Hematopoietic multipotent progenitor cell treated with erythropoietin and hydrocortisone succinate and interleukin-3 and kit ligand, for 6 days (in vitro differentiated cells): ENCODE data around the gene BCL11A.
"Not testable (repeated sequence)": the region's sequence is repeated elsewhere in the genome, so short reads cannot be mapped to it uniquely, and the experiment has no call there.

ENCODE experiments used
- DNase-seq: peaks from one replicate; pipeline ENCODE4 v3.0.0-alpha.2; 2015

The BCL11A gene

DNA sequence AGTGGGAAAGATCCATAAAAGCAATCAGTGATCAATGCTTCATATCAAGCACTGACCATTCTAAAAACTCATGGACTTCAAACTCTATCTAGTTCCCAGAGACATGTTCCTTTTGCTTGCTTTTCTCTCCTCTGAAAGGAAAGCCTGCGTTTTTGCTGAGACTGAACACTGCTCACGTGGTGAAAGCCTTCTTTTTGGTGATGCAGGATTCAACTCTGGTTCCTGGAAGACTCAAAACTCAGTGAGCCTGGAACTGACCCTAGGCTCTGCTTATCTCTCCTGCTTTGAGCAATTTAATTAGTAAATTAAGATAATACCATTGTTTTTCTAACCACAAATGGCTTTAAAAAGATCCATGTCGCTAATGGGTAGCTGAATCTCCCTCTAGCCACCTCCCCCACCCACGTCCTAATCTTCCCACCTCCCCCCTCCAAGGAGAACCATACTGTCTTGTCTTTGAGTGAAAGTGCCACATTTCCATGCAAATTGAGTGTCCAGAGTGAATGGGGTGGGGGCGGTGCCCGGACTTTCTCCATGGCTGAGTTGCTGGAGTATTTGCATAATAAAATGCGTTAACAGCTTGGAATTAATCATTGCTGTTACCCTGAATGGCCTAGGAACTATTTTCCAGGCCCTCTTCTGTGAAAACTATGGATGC, 130.5 kb downstream of the BCL11A start:
- no peak for DNase-seq

DNA sequence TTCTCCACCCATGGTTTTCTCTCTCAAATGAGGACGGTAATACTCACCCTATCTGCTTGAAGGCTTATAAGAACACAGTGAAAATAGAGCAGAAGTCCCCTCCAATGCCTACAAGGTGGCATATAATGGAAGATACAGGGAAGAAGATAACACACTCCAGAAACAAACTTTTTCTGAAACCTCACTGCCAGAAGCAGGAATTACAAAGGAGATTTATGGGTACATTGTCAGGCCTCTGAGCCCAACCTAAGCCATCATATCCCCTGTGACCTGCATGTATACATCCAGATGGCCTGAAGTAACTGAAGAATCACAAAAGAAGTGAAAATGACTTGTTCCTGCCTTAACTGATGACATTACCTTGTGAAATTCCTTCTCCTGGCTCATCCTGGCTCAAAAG, 136.2 kb downstream of the BCL11A start:
- DNase-seq, result not testable (repeated sequence)

DNA sequence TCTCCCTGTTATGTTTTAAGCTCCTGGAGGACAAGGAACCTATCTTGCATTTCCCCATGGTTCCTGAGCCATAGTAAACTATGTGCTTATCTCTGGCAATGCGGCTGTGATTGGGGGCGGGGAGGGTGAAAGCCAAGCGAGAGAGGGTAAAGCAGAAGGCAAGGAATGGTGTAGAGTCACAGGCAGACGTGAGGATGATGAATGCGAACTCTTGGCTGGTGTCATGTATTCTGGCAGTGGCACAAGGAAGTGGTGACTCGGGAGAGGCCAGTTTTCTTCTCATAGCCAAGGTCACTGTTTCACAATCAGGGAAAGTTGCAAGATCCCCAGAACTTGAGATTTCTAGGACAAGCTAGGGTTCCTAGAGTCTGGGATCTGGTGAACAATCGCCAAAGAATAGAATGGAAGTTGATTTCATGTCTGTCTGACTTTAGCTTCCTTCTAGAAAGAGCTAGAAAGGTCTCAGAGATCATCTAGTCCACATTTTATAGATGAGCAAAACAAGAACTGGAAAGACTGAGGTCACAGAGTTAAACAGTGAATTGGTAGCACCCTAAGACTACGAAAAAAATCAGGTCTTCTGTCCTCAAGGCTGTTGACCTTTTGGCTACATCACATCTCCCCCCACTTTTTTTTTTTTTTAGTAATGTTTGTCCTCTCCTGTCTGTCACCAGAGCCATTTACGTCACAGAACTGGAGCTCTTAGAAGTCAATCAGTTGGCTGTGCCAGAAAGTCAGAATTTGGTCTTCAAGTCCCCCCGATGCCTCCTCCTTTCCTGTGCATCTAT, 137.0 kb downstream of the BCL11A start:
- no peak for DNase-seq

- DNase-seq, result no peak
Observed at GRCh38 chr2:60415814-60416213, 137.6 kb downstream of the BCL11A start.

GRCh38 chr2:60414495-60415138, 138.8 kb downstream of the BCL11A start:
- DNase-seq, result peak; percentile 15

DNA sequence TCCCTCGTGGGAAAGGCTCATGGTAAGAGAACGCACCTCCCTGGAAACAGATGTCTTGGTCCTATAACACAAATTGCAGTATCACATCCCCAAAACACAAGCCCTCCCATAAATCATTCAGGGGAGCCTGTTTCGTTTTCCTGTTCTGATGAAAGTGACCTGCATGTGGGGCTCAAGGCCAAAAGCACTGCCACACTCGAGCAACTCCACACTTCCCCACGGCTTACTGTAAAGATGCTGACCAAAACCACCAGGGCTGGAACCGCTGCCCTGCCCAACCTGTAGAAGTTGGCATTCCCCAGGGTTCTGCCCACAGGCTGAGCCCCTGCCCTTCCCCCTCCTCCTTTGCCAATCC, 139.7 kb downstream of the BCL11A start:
- no peak for DNase-seq

DNA sequence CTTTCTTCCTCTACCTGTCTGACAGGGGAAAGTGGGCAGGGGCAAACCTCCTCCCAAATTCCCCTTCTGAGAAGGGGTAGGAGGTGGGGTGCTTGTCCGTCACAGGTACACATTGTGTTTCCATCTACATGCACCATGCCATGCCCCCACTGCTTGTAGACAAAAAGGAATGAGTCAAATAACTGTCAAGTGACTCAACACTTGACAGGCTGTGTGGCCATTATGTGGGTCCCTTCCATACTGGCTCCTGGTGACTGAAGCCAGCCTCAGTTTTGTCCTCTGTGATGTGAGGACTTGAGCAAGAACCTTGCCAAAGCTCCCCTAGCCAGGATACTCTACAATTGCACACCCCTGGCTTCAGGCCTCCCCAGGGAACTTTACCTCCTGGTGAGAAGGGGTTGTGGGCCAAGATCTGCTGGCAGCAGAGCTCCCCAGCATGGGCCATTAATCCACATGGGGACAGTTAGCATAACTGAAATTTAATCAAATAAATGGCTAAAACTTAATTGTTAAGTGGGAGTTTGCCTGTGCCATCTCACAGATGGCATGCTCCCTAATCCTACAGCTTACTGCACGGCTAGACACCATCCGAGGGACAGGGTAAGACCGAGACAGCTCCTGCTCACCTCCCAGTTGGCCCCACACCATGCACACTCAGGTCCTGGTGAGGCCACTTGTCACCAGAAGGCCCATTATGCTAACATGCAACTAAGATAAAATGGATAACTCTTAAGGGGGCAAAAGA, 140.2 kb downstream of the BCL11A start:
- no peak for DNase-seq

GRCh38 chr2:60412620-60413019, 140.8 kb downstream of the BCL11A start:
- no peak for DNase-seq

GRCh38 chr2:60412027-60412426, 141.4 kb downstream of the BCL11A start:
- no peak for DNase-seq

DNA sequence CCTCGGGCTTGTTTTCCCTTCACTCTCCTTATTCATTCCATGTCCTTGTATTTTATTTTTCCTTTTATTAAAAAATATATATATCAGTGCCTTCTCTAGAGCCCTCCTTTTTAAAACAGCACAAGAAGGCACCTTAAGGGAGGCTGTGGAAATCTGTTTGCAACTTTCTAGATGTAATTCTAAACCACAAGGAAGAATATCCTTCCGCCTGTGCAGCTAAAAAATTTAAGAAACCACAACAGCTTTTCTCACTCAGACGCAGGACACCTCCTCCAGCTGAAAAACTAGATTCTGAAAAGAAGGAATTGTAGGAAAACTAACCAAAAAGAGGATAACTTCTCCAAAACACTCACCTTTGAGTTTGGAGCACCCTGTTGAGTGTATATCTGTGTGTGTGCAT, 142.2 kb downstream of the BCL11A start:
- no peak for DNase-seq

- no peak for DNase-seq
Observed at GRCh38 chr2:60410456-60411146, 142.9 kb downstream of the BCL11A start.

DNA sequence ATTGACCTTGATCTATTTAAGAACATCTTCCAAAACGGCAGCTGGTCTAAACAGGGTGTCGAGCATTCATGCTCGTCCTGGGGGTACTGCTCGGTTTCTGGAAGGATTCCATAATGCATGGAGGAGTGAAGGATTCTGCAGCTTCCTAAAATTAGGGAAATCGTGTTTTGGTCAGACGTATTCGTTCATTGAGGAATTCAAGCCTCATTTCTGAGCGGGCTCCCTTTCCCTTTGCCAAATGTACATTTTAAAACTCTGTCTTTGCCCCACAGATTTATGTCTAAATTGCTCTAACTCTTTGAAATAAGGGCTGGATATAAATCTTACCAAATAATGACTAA, 144.0 kb downstream of the BCL11A start:
- DNase-seq, result no peak

GRCh38 chr2:60408811-60409530, 144.5 kb downstream of the BCL11A start:
- no peak for DNase-seq

- no peak for DNase-seq
Observed at GRCh38 chr2:60408207-60408606, 145.2 kb downstream of the BCL11A start.

DNA sequence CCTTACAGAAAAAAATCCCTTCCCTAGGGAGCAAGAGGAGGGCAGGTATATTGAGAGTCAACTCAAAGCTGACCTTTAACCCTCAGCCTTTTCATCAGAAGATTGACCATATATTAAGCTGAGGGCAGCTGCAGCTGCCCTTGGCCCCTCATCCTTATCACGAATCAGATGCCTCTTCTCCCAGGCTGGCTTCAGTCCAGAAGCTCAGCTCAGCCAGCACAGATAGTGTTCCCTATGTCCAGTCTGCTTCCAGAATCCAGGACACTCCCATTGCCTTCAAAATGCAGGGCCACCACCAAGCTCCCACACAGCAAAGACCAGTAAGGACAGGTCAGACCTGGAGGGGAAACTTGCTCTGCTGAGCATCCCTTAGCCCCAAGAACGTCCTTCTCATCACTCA, 146.1 kb downstream of the BCL11A start:
- DNase-seq, result no peak

DNA sequence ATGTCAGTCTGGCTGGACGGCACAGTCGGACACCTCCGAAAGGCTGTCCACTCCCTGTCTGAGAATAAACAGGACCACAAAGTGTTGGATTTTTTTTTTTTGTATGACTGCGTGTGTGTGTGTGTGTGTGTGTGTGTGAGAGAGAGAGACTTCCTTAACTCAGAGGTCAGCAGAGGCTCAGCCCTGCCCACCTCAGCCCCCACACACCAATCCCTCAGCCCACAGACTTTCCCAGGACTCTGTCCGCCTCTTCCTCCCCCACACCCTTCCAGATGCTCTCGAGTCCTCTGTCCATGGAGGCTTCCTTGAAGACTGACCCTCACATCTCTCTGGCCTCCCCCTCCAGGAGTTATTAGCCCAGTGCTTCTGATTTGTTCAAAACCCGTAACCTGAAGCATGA, 147.3 kb downstream of the BCL11A start:
- DNase-seq, result no peak

DNA sequence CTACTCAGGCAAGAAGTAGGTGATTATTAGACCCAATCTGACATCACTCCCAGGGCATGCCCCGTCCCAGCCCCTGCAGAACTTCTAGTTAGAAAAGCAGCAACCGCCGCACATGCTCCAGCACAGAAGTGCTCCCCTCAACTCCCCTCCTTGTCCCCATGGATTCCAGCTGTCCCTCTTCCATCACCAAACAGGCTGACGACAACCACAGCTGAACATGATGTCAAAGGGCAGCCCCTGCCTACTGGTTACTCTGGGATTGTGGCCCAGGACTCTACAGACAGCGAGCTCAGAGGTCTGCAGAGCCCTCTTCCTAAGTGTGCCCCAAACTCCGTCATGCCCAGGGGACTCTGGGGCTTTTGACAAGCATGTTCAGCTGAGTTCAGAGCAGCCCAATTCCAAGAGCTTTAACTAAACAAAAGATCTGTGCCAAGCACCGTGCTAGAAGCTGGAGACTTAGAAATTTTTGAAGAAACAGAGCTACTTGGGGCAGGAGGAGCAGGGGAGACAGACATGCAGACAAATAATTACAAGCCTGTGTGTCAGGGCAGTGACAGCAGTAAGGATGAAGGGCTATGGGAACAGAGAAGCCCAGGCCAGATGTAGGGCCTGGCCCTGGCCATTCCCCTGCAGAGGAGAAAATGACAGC, 148.1 kb downstream of the BCL11A start:
- DNase-seq, result no peak
